OCI-M1 (cell line): Measurements from ENCODE around the gene AP2B1.
"Not testable (repeated sequence)": the region's sequence is repeated elsewhere in the genome, so short reads cannot be mapped to it uniquely, and the experiment has no call there.

Experiments
- DNase-seq: peaks from one replicate; lab custom pipeline; 2025; lab: John Stamatoyannopoulos, UW

The AP2B1 gene

GRCh38 chr17:35575759-35576158 is 11.4 kb upstream of the AP2B1 start:
- no peak for DNase-seq

- DNase-seq: peak; percentile 72
Measured at GRCh38 chr17:35577830-35578196, 9.3 kb upstream of the AP2B1 start.

- DNase-seq: peak; percentile 98
Measured at GRCh38 chr17:35578197-35578928, 8.8 kb upstream of the AP2B1 start, which contains the start of gene PEX12. TSS of gene PEX12 (minus strand) at chr17:35578571. CDS start at chr17:35578021, 550 bp downstream.

- DNase-seq: peak; percentile 54
Measured at GRCh38 chr17:35578929-35579432, 8.1 kb upstream of the AP2B1 start.

- DNase-seq: peak; percentile 66
Measured at GRCh38 chr17:35584061-35584460, 3.1 kb upstream of the AP2B1 start.

- DNase-seq: no peak
Measured at GRCh38 chr17:35586569-35587073, 501 bp upstream of the AP2B1 start.

- DNase-seq: peak; percentile 58
Measured at GRCh38 chr17:35588196-35588920, 1.2 kb downstream of the AP2B1 start.

GRCh38 chr17:35596072-35596471 is 8.9 kb downstream of the AP2B1 start:
- no peak for DNase-seq

GRCh38 chr17:35596530-35597233 is 9.6 kb downstream of the AP2B1 start:
- DNase-seq: no peak

GRCh38 chr17:35597604-35598003 is 10.5 kb downstream of the AP2B1 start:
- no peak for DNase-seq

GRCh38 chr17:35603674-35604073 is 16.6 kb downstream of the AP2B1 start:
- no peak for DNase-seq

- no peak for DNase-seq
Measured at GRCh38 chr17:35605678-35606077, 18.6 kb downstream of the AP2B1 start.

- DNase-seq: no peak
Measured at GRCh38 chr17:35607239-35607847, 20.2 kb downstream of the AP2B1 start.

GRCh38 chr17:35609831-35610230 is 22.7 kb downstream of the AP2B1 start:
- DNase-seq: no peak

GRCh38 chr17:35610746-35611145 is 23.6 kb downstream of the AP2B1 start:
- DNase-seq: not testable (repeated sequence)

GRCh38 chr17:35612924-35613521 is 25.9 kb downstream of the AP2B1 start:
- peak; percentile 71 for DNase-seq

GRCh38 chr17:35614810-35615209 is 27.7 kb downstream of the AP2B1 start:
- DNase-seq: no peak

- DNase-seq: no peak
Measured at GRCh38 chr17:35616536-35616935, 29.4 kb downstream of the AP2B1 start.

- DNase-seq: no peak
Measured at GRCh38 chr17:35617505-35617904, 30.4 kb downstream of the AP2B1 start.

- DNase-seq: no peak
Measured at GRCh38 chr17:35618628-35619027, 31.5 kb downstream of the AP2B1 start.

- no peak for DNase-seq
Measured at GRCh38 chr17:35621768-35622167, 34.6 kb downstream of the AP2B1 start.

GRCh38 chr17:35627417-35627816 is 40.3 kb downstream of the AP2B1 start:
- no peak for DNase-seq
